ENCODE data around the gene CCDC170. TPM values are rescaled to one million over a fixed set of nuclear protein-coding genes. Genes with fewer than 3 reads are reported as not detected.

CCDC170 gene
- total and polyA plus RNA-seq, 2 of the 8 experiments (the other 6 are each of a cell fraction or from before 2014, with no cell fraction given), result 0.06 to 0.09 TPM

GRCh38 chr6:151498327-151498726, 4.5 kb downstream of the CCDC170 start:
- 81% methylated on average over 1 of the region's 1 CpG; no CpG with 5 or more reads in 1 of the 2 experiments for WGBS, 2 experiments (ENCODE audit: extremely low coverage in 1 of 2, insufficient coverage in 1 of 2, insufficient read length in 1 of 2, insufficient replicate concordance in 2 of 2, low coverage in 1 of 2, low lambda C conversion rate in 2 of 2, missing lambda C conversion rate in 1 of 2)
- Histone ChIP-seq H4K5ac (ENCODE audit: insufficient read length, low read depth, low read length) (no peak overlapping the region), H2BK20ac (ENCODE audit: low read length) (no peak overlapping the region), H2BK120ac (replicated peaks; ENCODE audit: low read depth, low read length) (no peak overlapping the region), H3K9ac (replicated peaks in 1 of 4; ENCODE audit: extremely low read depth in 1 of 4, low read depth in 3 of 4, low read length in 3 of 4) (no peak overlapping the region), H2BK5ac (ENCODE audit: low read depth, low read length) (no peak overlapping the region), H2AFZ (ENCODE audit: low read length) (no peak overlapping the region), H3K27me3 (replicated peaks in 1 of 4; ENCODE audit: control insufficient read depth in 3 of 4, extremely low read depth in 1 of 4, insufficient read depth in 3 of 4, low read length in 3 of 4) (peaks cover 0 to 23% (median 15%) of the 10 kb centered on the region in 4 experiments; a peak in 5 of 7 replicates), H3K23ac (ENCODE audit: insufficient read length) (no peak overlapping the region), H3K4ac (replicated peaks; ENCODE audit: insufficient read length, low read depth, low read length) (no peak overlapping the region), H3K14ac (ENCODE audit: insufficient read length) (no peak overlapping the region), H3K79me1 (ENCODE audit: low read depth, low read length) (no peaks in the 10 kb centered on the region), H2AK5ac (ENCODE audit: low read depth, low read length) (no peak overlapping the region), H3K27ac (ENCODE audit: low read depth, low read length) (no peak overlapping the region), H3K4me3 (ENCODE audit: extremely low read depth in 1 of 4, insufficient read depth in 2 of 4, low read depth in 3 of 4, low read length in 4 of 4) (no peak overlapping the region), H3K4me1 (replicated peaks in 1 of 4; ENCODE audit: control insufficient read depth in 3 of 4, insufficient read depth in 4 of 4, low read length in 3 of 4) (peaks cover 0 to 5% (median 4%) of the 10 kb centered on the region in 4 experiments; a peak in 5 of 7 replicates), H4K8ac (ENCODE audit: extremely low read depth, insufficient read depth, low read length) (no peak overlapping the region), H4K91ac (replicated peaks; ENCODE audit: insufficient read length, low read length) (no peak overlapping the region), H3K36me3 (ENCODE audit: control insufficient read depth in 2 of 4, insufficient read depth in 4 of 4, low read length in 3 of 4) (no peaks in the 10 kb centered on the region), H2BK12ac (ENCODE audit: low read depth, low read length) (no peak overlapping the region), H3K23me2 (ENCODE audit: low read depth, low read length) (peaks cover 10% of the 10 kb centered on the region), H3K4me2 (ENCODE audit: insufficient read depth in 1 of 2, low read depth in 2 of 2, low read length in 2 of 2) (no peak overlapping the region), H3K56ac (replicated peaks; ENCODE audit: insufficient read length, low read depth, low read length) (no peak overlapping the region), H2BK15ac (ENCODE audit: low read length) (no peak overlapping the region), H4K20me1 (replicated peaks in 1 of 2; ENCODE audit: control insufficient read depth in 1 of 2, insufficient read depth in 2 of 2, low read length in 2 of 2) (no peaks in the 10 kb centered on the region), H3K79me2 (ENCODE audit: control insufficient read depth in 1 of 2, insufficient read depth in 2 of 2, low read length in 2 of 2) (no peaks in the 10 kb centered on the region), H3K9me3 (ENCODE audit: insufficient read depth in 2 of 2, low read depth in 1 of 2, low read length in 1 of 2) (no peaks in the 10 kb centered on the region), H3K18ac (ENCODE audit: extremely low read depth, low read length) (no peak overlapping the region)
- ChIA-PET CTCF (ENCODE audit: partially characterized antibody) (no interaction called here), POLR2A (ENCODE audit: partially characterized antibody) (no interaction called here)
- no peak for DNase-seq (ENCODE audit: low read depth in 1 of 2, low spot score in 2 of 2)
- TF ChIP-seq JUN (IDR thresholded peaks at IDR 0.05; ENCODE audit: low read depth, low read length) (no peak), CTCF (IDR thresholded peaks at IDR 0.05; ENCODE audit: control extremely low read depth in 1 of 3, insufficient read depth in 1 of 3, low read depth in 1 of 3, low read length in 3 of 3) (no peak), SAP30 (IDR thresholded peaks at IDR 0.05; ENCODE audit: insufficient read depth, insufficient replicate concordance, low read length) (no peak), JUND (IDR thresholded peaks at IDR 0.05; ENCODE audit: low read length) (no peak), BACH1 (IDR thresholded peaks at IDR 0.05; ENCODE audit: low read length) (no peak), CTBP2 (IDR thresholded peaks at IDR 0.05; ENCODE audit: borderline replicate concordance, insufficient read depth, insufficient read length, low read length) (no peak), BRCA1 (IDR thresholded peaks at IDR 0.05; ENCODE audit: low read depth, low read length) (no peak), KDM5A (IDR thresholded peaks at IDR 0.05; ENCODE audit: low read length) (no peak)
- no peak for FAIRE-seq
